Astrocyte (in vitro differentiated cells and primary cell): Measurements from ENCODE around the gene C1orf116. TPM values are rescaled to one million over a fixed set of nuclear protein-coding genes. Genes with fewer than 3 reads are reported as not detected.

Experiments
- DNase-seq: peaks from one replicate; pipeline ENCODE4 v3.0.0-alpha.2; 2010; ENCODE audit warnings: low read depth
- FAIRE-seq: peaks from 2 replicates; lab custom pipeline; 2011; peaks lifted over from hg19 to GRCh38; lab: Jason Lieb, UNC
- H2AFZ ChIP-seq: 2 replicates; pipeline ENCODE4 v1.6.0; 2012; ENCODE audit warnings: low read depth, low read length, inconsistent platforms
- H3K27ac ChIP-seq: 2 replicates; pipeline ENCODE4 v1.5.1; 2011; ENCODE audit warnings: low read depth, low read length, inconsistent platforms
- H3K27me3 ChIP-seq: 2 replicates; pipeline ENCODE4 v1.6.0; 2011; ENCODE audit warnings: low read length, inconsistent platforms; ENCODE audit not compliant: insufficient read depth
- H3K36me3 ChIP-seq: 2 replicates; pipeline ENCODE4 v1.5.1; 2011; ENCODE audit warnings: low read length, inconsistent platforms; ENCODE audit not compliant: insufficient read depth
- H3K4me1 ChIP-seq: 2 replicates; pipeline ENCODE4 v1.5.1; 2011; ENCODE audit warnings: low read length, inconsistent platforms; ENCODE audit not compliant: insufficient read depth
- H3K4me2 ChIP-seq: 2 replicates; pipeline ENCODE4 v1.6.0; 2012; ENCODE audit warnings: low read length, inconsistent platforms
- H3K4me3 ChIP-seq: 2 replicates; pipeline ENCODE4 v1.5.1; 2011; ENCODE audit warnings: low read depth, mild to moderate bottlenecking, low read length, inconsistent platforms; ENCODE audit not compliant: insufficient read depth
- H3K79me2 ChIP-seq: 2 replicates; pipeline ENCODE4 v1.6.0; 2012; ENCODE audit warnings: mild to moderate bottlenecking, low read length, inconsistent platforms; ENCODE audit not compliant: insufficient read depth
- H3K9ac ChIP-seq: 2 replicates; pipeline ENCODE4 v1.6.0; 2012; ENCODE audit warnings: mild to moderate bottlenecking, low read length, inconsistent platforms
- H3K9me3 ChIP-seq: 2 replicates; pipeline ENCODE4 v1.5.1; 2012; ENCODE audit warnings: low read depth, mild to moderate bottlenecking, low read length, inconsistent platforms; ENCODE audit not compliant: insufficient read depth
- H4K20me1 ChIP-seq: 2 replicates; pipeline ENCODE4 v1.6.0; 2012; ENCODE audit warnings: low read length, inconsistent platforms; ENCODE audit not compliant: insufficient read depth
- H3K27ac Mint-ChIP-seq: one replicate; pipeline ENCODE4 v1.8.0; 2021; ENCODE audit warnings: mild to moderate bottlenecking, mixed read lengths; ENCODE audit not compliant: unreplicated experiment
- H3K27me3 Mint-ChIP-seq: one replicate; pipeline ENCODE4 v1.8.0; 2021; ENCODE audit warnings: low read depth, mixed read lengths; ENCODE audit not compliant: unreplicated experiment
- H3K36me3 Mint-ChIP-seq: one replicate; pipeline ENCODE4 v1.8.0; 2021; ENCODE audit warnings: low read depth, mixed read lengths; ENCODE audit not compliant: unreplicated experiment
- H3K4me1 Mint-ChIP-seq: one replicate; pipeline ENCODE4 v1.8.0; 2021; ENCODE audit warnings: low read depth, mixed read lengths; ENCODE audit not compliant: unreplicated experiment
- H3K4me3 Mint-ChIP-seq: one replicate; pipeline ENCODE4 v1.8.0; 2021; ENCODE audit warnings: mild to moderate bottlenecking, moderate library complexity, mixed read lengths; ENCODE audit not compliant: unreplicated experiment
- H3K9me3 Mint-ChIP-seq: one replicate; pipeline ENCODE4 v1.8.0; 2021; ENCODE audit warnings: mild to moderate bottlenecking, mixed read lengths; ENCODE audit not compliant: unreplicated experiment
- CTCF ChIP-seq: IDR thresholded peaks from 2 replicates; pipeline ENCODE4 v1.5.1; 2011; ENCODE audit warnings: low read depth, mild to moderate bottlenecking, inconsistent platforms, low read length, moderate library complexity; ENCODE audit not compliant: insufficient read depth
- EZH2 ChIP-seq: IDR thresholded peaks from 2 replicates; pipeline ENCODE4 v1.6.1; 2012; ENCODE audit warnings: mild to moderate bottlenecking, low read length, inconsistent platforms; ENCODE audit not compliant: insufficient read depth
- total RNA-seq: library from RNA; stranded (reverse); gene quantifications from 2 replicates; pipeline ENCODE4 v1.2.1, GENCODE V29; 2021

The C1orf116 gene
- total RNA-seq, 1 donor from 2014 or later, result 0.86 TPM

- TF ChIP-seq EZH2 (no peak), CTCF (no peak)
- Histone ChIP-seq H4K20me1 (no peaks in the 10 kb centered on the region), H2AFZ (no peak overlapping the region), H3K9me3 (no peaks in the 10 kb centered on the region), H3K27me3 (no peaks in the 10 kb centered on the region), H3K9ac (no peak overlapping the region), H3K4me2 (peak overlapping the region; percentile 50), H3K36me3 (no peaks in the 10 kb centered on the region), H3K4me3 (no peak overlapping the region), H3K79me2 (no peaks in the 10 kb centered on the region), H3K4me1 (peaks cover 49% of the 10 kb centered on the region), H3K27ac (no peak overlapping the region)
- H3K27ac Mint-ChIP-seq, result no peak overlapping the region
- no peaks in the 10 kb centered on the region for H3K27me3 Mint-ChIP-seq
- H3K9me3 Mint-ChIP-seq, result no peaks in the 10 kb centered on the region
- H3K36me3 Mint-ChIP-seq, result no peaks in the 10 kb centered on the region
- H3K4me1 Mint-ChIP-seq, result peaks cover 40% of the 10 kb centered on the region
- DNase-seq (no peak), FAIRE-seq (no peak)
- H3K4me3 Mint-ChIP-seq, result no peak overlapping the region
These were observed 10.5 kb downstream of the C1orf116 start for GRCh38 chr1:207021876-207022596.

GRCh38 chr1:207021139-207021861 lies 11.3 kb downstream of the C1orf116 start:
- Histone ChIP-seq H3K79me2 (no peaks in the 10 kb centered on the region), H3K4me1 (peaks cover 41% of the 10 kb centered on the region), H3K4me3 (no peak overlapping the region), H2AFZ (peak overlapping the region; percentile 22), H3K36me3 (no peaks in the 10 kb centered on the region), H4K20me1 (no peaks in the 10 kb centered on the region), H3K9ac (peak overlapping the region; percentile 10), H3K9me3 (no peaks in the 10 kb centered on the region), H3K27ac (peak overlapping the region; percentile 45), H3K4me2 (peak overlapping the region; percentile 50), H3K27me3 (no peaks in the 10 kb centered on the region)
- peaks cover 33% of the 10 kb centered on the region for H3K4me1 Mint-ChIP-seq
- TF ChIP-seq CTCF, result no peak
- no peak for TF ChIP-seq EZH2
- DNase-seq (peak; percentile 82), FAIRE-seq (no peak)
- no peak overlapping the region for H3K4me3 Mint-ChIP-seq
- H3K9me3 Mint-ChIP-seq, result no peaks in the 10 kb centered on the region
- H3K27ac Mint-ChIP-seq, result peak overlapping the region; percentile 55
- H3K36me3 Mint-ChIP-seq, result no peaks in the 10 kb centered on the region
- peaks cover under 1% of the 10 kb centered on the region for H3K27me3 Mint-ChIP-seq
